ENCODE results near the gene PRSS27.

DNA sequence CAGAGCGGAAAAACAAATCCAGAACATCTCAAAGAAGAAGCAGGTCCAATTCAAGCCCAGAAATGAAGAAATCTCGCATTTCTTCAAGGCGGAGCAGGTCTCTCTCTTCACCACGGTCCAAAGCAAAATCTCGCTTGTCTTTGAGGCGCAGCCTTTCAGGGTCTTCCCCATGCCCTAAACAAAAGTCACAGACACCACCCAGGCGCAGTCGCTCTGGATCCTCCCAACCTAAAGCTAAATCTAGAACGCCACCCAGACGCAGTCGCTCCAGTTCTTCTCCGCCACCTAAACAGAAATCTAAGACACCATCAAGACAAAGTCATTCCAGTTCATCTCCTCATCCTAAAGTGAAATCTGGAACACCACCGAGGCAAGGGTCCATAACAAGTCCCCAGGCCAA lies 42.7 kb upstream of the PRSS27 start:
- TF ChIP-seq, protein P1, sequence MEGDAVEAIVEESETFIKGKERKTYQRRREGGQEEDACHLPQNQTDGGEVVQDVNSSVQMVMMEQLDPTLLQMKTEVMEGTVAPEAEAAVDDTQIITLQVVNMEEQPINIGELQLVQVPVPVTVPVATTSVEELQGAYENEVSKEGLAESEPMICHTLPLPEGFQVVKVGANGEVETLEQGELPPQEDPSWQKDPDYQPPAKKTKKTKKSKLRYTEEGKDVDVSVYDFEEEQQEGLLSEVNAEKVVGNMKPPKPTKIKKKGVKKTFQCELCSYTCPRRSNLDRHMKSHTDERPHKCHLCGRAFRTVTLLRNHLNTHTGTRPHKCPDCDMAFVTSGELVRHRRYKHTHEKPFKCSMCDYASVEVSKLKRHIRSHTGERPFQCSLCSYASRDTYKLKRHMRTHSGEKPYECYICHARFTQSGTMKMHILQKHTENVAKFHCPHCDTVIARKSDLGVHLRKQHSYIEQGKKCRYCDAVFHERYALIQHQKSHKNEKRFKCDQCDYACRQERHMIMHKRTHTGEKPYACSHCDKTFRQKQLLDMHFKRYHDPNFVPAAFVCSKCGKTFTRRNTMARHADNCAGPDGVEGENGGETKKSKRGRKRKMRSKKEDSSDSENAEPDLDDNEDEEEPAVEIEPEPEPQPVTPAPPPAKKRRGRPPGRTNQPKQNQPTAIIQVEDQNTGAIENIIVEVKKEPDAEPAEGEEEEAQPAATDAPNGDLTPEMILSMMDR (IDR thresholded peaks at IDR 0.05; ENCODE audit: low read length) = no peak
- no peak for TF ChIP-seq EZH2 (IDR thresholded peaks at IDR 0.05; ENCODE audit: borderline replicate concordance, low read length)
